KG1 (cell line): Measurements from ENCODE around the gene ANKRD65.
"Not testable (repeated sequence)": the region's sequence is repeated elsewhere in the genome, so short reads cannot be mapped to it uniquely, and the experiment has no call there.

ENCODE experiments used
- DNase-seq: peaks from one replicate; lab custom pipeline; 2025; lab: John Stamatoyannopoulos, UW

ANKRD65 gene

DNA sequence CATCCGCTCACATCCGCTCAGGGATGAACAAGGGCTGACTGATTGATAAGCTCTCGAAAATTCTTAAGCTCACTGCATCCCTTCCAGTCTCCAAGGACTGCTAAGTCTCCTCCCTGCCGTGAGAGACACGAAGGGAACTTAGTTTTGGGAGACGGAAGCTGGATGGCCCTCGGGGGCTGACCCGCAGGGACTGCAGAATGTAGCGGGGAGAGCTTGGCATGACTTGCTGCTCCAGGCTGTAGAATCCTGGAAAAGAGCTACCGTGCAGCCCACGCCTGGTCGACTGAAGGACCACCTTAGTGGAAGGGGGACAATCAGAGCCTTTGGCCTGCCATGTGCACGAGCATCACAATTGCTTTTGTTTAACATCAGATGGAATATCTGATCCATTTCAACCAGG, 5.3 kb downstream of the ANKRD65 start:
- DNase-seq, result no peak

DNA sequence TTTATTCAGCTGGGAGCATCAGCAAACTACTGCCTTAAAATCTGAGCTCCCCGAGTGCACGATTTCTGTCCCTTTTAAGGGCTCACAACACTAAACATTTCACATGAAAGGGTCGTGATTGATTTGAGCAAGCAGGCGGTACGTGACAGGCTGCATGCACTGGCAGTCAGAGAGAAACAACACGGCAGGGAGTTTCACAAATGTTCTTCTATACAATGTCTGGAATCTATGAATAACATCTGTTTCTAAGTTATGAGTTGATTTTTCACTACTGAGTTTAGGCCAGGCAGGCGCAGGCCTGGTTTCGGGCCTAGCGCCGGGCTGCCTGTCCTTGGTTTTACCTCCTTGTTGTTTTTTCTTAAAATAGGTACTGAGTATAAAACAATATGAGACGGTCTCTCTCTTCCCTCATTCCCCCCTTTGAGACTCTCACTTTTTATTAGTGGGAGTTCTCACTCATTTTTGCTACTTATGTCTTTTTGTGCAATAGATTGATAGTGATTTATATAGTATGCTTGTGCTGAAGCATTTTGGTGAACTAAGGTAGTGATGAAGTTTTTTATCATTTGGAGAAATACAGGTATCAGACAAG, 8.7 kb downstream of the ANKRD65 start:
- DNase-seq, result not testable (repeated sequence)

- no peak for DNase-seq
These were observed 9.4 kb downstream of the ANKRD65 start for GRCh38 chr1:1411626-1412025.

DNA sequence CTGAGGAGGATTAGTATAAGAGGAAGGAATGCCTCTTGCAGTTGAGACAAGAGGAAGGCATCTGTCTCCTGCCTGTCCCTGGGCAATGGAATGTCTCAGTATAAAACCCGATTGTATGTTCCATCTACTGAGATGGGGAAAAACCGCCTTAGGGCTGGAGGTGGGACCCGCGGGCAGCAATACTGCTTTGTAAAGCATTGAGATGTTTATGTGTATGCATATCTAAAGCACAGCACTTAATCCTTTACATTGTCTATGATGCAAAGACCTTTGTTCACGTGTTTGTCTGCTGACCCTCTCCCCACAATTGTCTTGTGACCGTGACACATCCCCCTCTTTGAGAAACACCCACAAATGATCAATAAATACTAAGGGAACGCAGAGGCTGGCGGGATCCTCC, 10.8 kb downstream of the ANKRD65 start:
- DNase-seq, result not testable (repeated sequence)

DNA sequence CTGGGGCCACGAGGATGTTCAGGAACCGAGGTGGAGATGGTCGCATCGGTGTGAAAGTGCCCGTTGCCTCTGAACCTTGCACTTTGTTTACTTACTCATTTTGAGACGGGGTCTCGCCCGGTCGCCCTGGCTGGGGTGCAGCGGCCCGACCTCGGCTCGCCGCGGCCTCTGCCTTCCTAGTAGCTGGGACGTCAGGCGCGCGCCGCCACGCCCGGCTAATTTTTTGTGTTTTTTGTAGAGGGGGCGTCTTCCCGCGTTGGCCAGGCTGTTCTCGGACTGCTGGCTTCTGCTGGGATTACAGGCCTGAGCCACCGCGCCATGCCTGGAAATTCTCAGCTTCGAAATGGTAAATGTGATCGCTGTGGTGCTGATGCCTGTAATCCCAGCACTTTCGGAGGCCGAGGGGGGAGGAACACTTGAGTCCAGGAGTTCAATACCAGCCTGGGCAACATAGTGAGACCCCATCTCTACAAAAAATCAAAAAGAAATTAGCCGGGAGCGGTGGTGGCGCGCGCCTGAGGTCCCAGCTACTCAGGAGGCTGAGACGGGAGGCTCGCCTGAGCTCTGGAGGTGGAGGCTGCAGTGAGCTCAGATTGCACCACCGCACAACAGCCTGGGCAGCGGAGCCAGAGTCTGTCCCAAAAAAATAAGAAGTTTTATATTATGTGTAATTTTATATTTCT, 13.3 kb downstream of the ANKRD65 start:
- DNase-seq, result no peak

- DNase-seq, result peak; percentile 88
These were observed 14.0 kb downstream of the ANKRD65 start, which contains the start of gene MRPL20 for GRCh38 chr1:1406821-1407635. MRPL20 (minus strand) TSS chr1:1407293; CDS start chr1:1407217, 76 bp downstream.

GRCh38 chr1:1406101-1406820, 14.8 kb downstream of the ANKRD65 start:
- no peak for DNase-seq

GRCh38 chr1:1403653-1404052, 17.4 kb downstream of the ANKRD65 start:
- DNase-seq, result no peak

DNA sequence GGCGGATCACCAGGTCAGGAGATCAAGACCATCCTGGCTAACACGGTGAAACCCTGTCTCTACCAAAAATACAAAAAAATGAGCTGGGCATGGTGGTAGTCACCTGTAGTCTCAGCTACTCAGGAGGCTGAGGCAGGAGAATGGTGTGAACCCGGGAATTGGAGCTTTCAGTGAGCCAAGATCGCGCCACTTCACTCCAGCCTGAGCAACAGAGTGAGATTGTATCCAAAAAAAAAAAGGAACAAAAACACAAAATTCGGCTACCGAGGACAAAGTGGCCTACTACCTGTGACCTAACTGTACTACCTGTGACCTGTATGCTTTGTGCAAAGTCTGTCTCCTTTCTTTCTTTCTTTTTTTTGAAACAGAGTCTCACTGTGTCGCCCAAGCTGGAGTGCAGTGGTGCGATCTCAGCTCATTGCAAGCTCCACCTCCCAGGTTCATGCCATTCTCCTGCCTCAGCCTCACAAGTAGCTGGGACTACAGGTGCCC, 18.1 kb downstream of the ANKRD65 start:
- DNase-seq, result not testable (repeated sequence)

DNA sequence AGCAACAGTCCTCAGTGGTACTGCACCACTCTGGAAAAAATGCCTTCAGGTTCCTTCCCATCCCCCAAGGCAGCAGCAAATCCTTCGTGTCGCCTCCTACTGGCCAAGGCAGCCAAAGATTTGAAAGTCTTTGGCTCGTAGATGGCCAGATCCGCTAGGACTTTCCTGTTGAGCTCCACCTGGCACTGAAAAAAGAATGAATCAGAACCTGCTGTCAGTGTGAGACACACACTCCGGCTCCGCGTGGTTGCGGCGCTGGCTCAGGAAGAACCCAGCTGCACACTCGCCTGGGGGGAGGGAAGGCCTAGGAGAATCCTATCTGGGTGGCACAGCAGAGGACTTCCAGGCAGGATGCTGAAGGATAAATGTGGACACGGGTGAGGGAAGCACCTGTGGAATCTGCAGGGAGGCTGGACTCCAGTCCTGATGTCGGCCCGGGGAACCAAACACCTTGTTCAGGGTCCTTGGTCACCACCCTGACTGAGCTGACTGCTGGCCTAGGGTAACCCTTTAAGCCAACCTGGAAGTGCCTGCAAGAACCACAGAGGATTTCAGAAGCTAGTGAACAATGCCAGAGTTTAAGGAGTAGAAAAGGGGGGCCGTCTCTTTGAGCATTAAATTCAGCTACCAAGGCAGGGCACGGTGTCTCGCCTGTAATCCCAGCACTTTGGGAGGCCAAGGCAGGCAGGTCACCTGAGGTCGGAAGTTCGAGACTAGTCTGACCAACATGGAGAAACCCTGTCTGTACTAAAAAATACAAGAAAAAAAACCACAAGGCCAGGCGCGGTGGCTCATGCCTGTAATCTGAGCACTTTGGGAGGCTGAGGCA, 18.8 kb downstream of the ANKRD65 start:
- DNase-seq, result peak; percentile 21

- DNase-seq, result no peak
These were observed 19.5 kb downstream of the ANKRD65 start for GRCh38 chr1:1401457-1402010.

DNA sequence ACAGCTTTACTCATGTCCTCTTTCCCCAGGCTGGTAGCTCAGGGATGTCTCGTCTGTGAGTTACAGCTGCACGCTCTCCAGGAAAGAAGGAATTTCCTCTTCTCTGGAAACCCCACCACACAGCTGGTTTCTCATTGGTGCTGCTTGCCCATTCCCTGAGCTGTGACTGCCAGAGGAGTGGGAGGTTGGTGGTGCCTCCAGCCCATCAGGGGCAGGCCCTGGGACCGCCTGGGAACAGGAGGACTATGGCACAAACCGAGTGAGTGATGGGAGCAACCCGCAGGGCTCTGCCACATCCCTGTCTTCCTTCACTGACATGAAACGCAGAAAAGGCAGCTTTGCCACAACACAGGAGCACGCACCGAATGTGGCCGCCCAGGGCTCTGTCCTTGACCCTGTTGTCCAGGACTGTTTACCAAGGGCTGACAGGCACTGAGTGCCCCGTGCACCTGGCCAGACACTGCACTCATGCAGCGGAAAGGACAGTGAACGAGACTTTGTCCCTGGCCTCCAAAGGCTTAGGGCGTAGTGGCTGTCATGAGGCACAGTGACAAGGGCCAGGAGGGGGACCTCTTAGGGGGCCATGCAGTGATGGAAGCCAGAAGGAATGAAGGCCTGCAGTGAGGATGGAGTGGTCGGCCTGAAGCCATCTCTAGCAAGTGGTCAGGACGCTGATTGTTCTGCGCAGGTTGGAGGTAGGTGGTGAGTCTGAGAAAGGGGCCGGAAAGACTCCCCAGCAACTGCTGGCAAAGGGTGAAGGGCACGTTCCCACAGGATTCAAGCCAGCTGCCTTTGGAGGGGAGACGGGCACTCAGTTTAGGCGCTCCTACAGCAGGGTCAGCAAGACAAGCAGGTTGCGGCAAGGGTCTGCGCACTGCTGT, 20.3 kb downstream of the ANKRD65 start:
- DNase-seq, result no peak

DNA sequence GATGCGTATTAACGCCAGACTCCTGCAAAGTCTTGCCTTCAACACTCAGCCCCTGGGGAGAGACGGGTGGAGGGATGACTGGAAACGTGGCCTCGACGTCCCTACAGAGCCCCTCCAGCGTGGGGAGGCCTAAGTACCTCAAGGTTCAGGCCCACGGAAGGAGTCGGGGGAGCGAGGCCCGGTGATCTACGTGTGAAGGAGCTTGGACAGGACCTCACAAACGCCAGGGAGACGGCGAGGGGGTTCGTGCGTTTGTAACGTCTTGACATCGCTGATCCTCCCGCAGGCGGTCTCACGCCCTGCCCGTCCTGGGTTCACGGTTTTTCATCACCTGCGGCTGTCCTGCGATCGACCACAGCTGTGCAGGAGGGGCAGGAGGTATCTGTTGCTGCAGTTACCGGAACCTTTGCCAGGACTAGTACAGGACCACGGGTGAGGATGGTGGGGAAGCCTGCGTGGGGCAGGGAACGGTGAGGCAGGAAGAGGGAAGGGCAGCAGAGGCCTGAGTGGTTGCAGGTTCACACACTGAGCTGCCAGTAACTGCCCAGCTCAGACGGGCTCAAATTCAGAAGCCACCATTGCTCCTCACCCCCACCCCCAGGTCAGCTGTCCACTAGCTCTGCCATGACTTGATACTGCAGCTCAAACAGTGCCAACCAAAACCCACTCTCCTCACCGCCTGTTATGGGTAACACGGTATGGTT, 21.1 kb downstream of the ANKRD65 start:
- DNase-seq, result no peak

DNA sequence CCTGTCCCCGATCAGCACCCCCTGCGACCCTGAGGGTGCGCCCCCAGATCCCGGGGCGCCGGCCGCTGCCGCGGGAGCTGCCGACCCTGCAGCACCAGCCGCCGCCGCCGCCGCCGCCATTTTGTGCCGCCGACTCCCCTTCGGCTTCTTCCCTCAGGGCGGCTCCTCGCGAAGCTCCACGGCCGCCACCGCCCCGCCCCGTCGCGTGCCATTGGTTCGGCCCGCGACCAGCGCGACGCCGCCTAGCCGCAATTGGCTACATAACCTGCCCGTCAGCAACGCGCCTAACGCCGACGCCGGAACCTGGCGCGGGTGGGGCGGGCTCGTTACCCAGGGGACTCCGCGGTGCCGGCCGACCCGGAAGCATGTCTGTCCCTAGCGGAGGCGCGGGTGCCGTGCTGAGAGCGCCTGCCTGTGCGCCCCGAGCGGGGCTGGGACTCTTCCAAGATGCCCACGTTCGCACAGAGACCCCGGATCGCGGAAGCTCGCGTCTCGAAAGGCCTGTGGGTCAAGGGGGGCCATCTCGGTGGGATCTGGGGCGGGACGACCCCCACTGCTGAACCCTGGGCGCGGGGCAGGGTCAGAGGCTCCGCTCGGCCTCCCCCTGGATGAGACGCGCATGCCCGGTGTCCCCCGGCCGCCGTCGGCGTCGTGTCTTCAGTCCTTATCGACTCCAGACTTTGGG, 21.7 kb downstream of the ANKRD65 start, which contains the start of gene CCNL2:
CCNL2 (minus strand) TSS at position 149 of the 685 bp plus-strand sequence; CDS start at position 120, 29 bp downstream.
- DNase-seq, result peak; percentile 97

DNA sequence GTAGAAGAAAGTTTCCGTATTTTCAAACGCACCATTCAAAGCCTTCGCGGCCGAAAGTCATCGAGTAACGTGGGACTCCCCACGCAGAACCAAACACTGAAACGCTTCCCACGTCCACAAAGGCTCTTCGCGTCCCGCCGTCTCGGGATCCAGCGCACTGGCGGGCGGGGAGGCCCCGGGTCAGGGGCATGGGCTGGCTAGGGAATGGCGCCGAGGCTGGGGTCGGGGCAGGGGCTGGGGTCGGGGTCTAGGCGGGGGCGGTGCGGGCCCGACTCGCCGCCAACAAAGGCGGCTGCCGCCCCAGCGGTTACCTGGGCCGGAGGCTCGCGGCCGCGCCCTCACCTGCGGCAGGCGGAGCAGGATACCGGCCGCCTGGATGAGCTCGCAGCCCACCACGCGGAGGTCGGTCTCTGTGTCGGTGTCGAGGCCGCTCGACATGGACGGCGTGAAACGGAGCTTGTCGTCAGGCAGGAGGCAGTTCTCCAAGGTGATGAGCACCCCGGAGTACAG, 22.3 kb downstream of the ANKRD65 start:
- no peak for DNase-seq

GRCh38 chr1:1397839-1398523, 23.1 kb downstream of the ANKRD65 start:
- no peak for DNase-seq

DNA sequence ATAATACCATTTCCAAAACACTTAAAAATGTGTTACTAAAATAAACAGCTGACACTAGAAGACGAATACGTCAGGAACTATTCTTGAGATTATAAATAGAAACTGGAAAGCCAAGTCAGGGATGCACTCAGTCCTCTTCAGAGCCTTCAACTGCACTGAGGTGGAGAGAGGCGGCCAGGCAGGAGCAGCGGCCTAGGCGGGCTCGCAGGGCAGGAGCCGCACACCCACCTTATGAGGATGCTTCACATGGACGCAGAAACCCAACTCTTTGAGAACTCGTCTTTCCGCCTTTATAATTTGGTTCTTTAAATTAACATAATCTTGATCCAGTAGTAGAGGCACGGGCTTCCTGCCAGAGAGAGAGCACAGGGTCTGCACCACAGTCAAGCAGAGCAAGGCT, 25.9 kb downstream of the ANKRD65 start:
- DNase-seq, result no peak

GRCh38 chr1:1394116-1394515, 27.0 kb downstream of the ANKRD65 start:
- no peak for DNase-seq
